C4-2B (cell line): ENCODE results near the gene WRAP73.

Experiments
- ZFX ChIP-seq: fragments of 450-650 bp; IDR thresholded peaks from 2 replicates; pipeline ENCODE4 v1.6.1; 2017
- TF ChIP-seq, protein P1 (sequence below): fragments of 450-650 bp; conservative IDR thresholded peaks from 2 replicates; pipeline ENCODE4 v1.5.1; 2017; ENCODE audit warnings: mild to moderate bottlenecking

GRCh38 chr1:3627515-3628253, 22.2 kb downstream of the WRAP73 start:
- TF ChIP-seq, protein P1, sequence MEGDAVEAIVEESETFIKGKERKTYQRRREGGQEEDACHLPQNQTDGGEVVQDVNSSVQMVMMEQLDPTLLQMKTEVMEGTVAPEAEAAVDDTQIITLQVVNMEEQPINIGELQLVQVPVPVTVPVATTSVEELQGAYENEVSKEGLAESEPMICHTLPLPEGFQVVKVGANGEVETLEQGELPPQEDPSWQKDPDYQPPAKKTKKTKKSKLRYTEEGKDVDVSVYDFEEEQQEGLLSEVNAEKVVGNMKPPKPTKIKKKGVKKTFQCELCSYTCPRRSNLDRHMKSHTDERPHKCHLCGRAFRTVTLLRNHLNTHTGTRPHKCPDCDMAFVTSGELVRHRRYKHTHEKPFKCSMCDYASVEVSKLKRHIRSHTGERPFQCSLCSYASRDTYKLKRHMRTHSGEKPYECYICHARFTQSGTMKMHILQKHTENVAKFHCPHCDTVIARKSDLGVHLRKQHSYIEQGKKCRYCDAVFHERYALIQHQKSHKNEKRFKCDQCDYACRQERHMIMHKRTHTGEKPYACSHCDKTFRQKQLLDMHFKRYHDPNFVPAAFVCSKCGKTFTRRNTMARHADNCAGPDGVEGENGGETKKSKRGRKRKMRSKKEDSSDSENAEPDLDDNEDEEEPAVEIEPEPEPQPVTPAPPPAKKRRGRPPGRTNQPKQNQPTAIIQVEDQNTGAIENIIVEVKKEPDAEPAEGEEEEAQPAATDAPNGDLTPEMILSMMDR: no peak
- no peak for TF ChIP-seq ZFX
